Activated T-cell treated with anti-CD3 and anti-CD28 coated beads, Interleukin-2, amount 50 U/mL, for 72 hours (primary cell): ENCODE results near the gene KAT6B. TPM values are rescaled to one million over a fixed set of nuclear protein-coding genes. Genes with fewer than 3 reads are reported as not detected.

ENCODE experiments used
- ATAC-seq, 2 donors: fragments of 150-1000 bp; cut with Tn5 transposase; replicated peaks in 1 of 2; 2 replicates each; pipeline ENCODE4 v1.10.0; 2021; ENCODE audit warnings: moderate library complexity in 2 of 2, mild to moderate bottlenecking in 1 of 2
- DNase-seq, 2 donors: peaks; one replicate each; pipeline ENCODE4 v3.0.0; 2021 to 2022; ENCODE audit warnings: mixed read lengths in 1 of 2
- H3K27ac Mint-ChIP-seq: one replicate; pipeline ENCODE4 v1.8.0; 2022; ENCODE audit warnings: mild to moderate bottlenecking, moderate library complexity, mixed read lengths
- H3K27me3 Mint-ChIP-seq: one replicate; pipeline ENCODE4 v1.8.0; 2022; ENCODE audit warnings: low read depth, mixed read lengths
- H3K36me3 Mint-ChIP-seq, 2 donors: one replicate each; pipeline ENCODE4 v1.8.0; 2022; ENCODE audit warnings: mixed read lengths in 2 of 2, mild to moderate bottlenecking in 1 of 2; ENCODE audit not compliant: insufficient read depth in 2 of 2
- H3K4me1 Mint-ChIP-seq: one replicate; pipeline ENCODE4 v1.8.0; 2022; ENCODE audit warnings: low read depth, mixed read lengths
- H3K4me3 Mint-ChIP-seq, 2 donors: one replicate each; pipeline ENCODE4 v1.8.0; 2022; ENCODE audit warnings: mild to moderate bottlenecking in 2 of 2, mixed read lengths in 2 of 2, moderate library complexity in 2 of 2
- H3K9me3 Mint-ChIP-seq, 2 donors: one replicate each; pipeline ENCODE4 v1.8.0; 2022; ENCODE audit warnings: mixed read lengths in 2 of 2
- total RNA-seq, 2 donors: library from RNA; stranded (reverse); gene quantifications; one replicate each; pipeline ENCODE4 v1.2.3, GENCODE V29; 2022

The KAT6B gene
- total RNA-seq, 2 donors from 2014 or later: 27.9 to 29.8 TPM

- Mint-ChIP-seq H3K27me3 (no peaks in the 10 kb centered on the region), H3K4me1 (no peaks in the 10 kb centered on the region), H3K9me3 (no peaks in the 10 kb centered on the region), H3K27ac (no peak overlapping the region), H3K36me3 (no peaks in the 10 kb centered on the region), H3K4me3 (no peak overlapping the region)
- DNase-seq (no peak), ATAC-seq (no peak)
These were observed 242.1 kb downstream of the KAT6B start for GRCh38 chr10:75068523-75068922.

GRCh38 chr10:75070476-75070875, 244.1 kb downstream of the KAT6B start:
- H3K4me1 Mint-ChIP-seq: peaks cover 11% of the 10 kb centered on the region
- ATAC-seq (no peak), DNase-seq (no peak)
- H3K36me3 Mint-ChIP-seq: no peaks in the 10 kb centered on the region
- no peak overlapping the region for H3K4me3 Mint-ChIP-seq
- H3K9me3 Mint-ChIP-seq: no peaks in the 10 kb centered on the region
- H3K27ac Mint-ChIP-seq: no peak overlapping the region
- no peaks in the 10 kb centered on the region for H3K27me3 Mint-ChIP-seq

- ATAC-seq (no peak), DNase-seq (no peak)
- Mint-ChIP-seq H3K4me3 (no peak overlapping the region), H3K4me1 (peaks cover 11% of the 10 kb centered on the region), H3K27me3 (no peaks in the 10 kb centered on the region), H3K9me3 (no peaks in the 10 kb centered on the region), H3K36me3 (no peaks in the 10 kb centered on the region), H3K27ac (no peak overlapping the region)
These were observed 244.6 kb downstream of the KAT6B start for GRCh38 chr10:75070961-75071428.

- no peak for DNase-seq
These were observed 245.4 kb downstream of the KAT6B start for GRCh38 chr10:75071756-75072155.

GRCh38 chr10:75072727-75073126, 246.3 kb downstream of the KAT6B start:
- no peaks in the 10 kb centered on the region for H3K36me3 Mint-ChIP-seq
- DNase-seq: no peak
- no peak for ATAC-seq
- H3K4me3 Mint-ChIP-seq: no peak overlapping the region
- H3K27ac Mint-ChIP-seq: no peak overlapping the region
- no peaks in the 10 kb centered on the region for H3K27me3 Mint-ChIP-seq
- H3K9me3 Mint-ChIP-seq: no peaks in the 10 kb centered on the region
- H3K4me1 Mint-ChIP-seq: peaks cover 11% of the 10 kb centered on the region

More at GRCh38 chr10:75071756-75072155, 245.4 kb downstream of the KAT6B start:
- no peaks in the 10 kb centered on the region for H3K27me3 Mint-ChIP-seq
- H3K27ac Mint-ChIP-seq: no peak overlapping the region
- no peaks in the 10 kb centered on the region for H3K36me3 Mint-ChIP-seq
- no peaks in the 10 kb centered on the region for H3K9me3 Mint-ChIP-seq
- ATAC-seq: no peak
- no peak overlapping the region for H3K4me3 Mint-ChIP-seq
- H3K4me1 Mint-ChIP-seq: peaks cover 11% of the 10 kb centered on the region

- H3K4me3 Mint-ChIP-seq: no peak overlapping the region
- DNase-seq (no peak), ATAC-seq (no peak)
- no peaks in the 10 kb centered on the region for H3K27me3 Mint-ChIP-seq
- H3K4me1 Mint-ChIP-seq: peaks cover 11% of the 10 kb centered on the region
- H3K9me3 Mint-ChIP-seq: no peaks in the 10 kb centered on the region
- no peak overlapping the region for H3K27ac Mint-ChIP-seq
- H3K36me3 Mint-ChIP-seq: no peaks in the 10 kb centered on the region
These were observed 247.0 kb downstream of the KAT6B start for GRCh38 chr10:75073442-75073841.

GRCh38 chr10:75074711-75075445, 248.5 kb downstream of the KAT6B start:
- DNase-seq (no peak), ATAC-seq (no peak)
- no peak overlapping the region for H3K4me3 Mint-ChIP-seq
- no peaks in the 10 kb centered on the region for H3K9me3 Mint-ChIP-seq
- no peaks in the 10 kb centered on the region for H3K36me3 Mint-ChIP-seq
- H3K27ac Mint-ChIP-seq: no peak overlapping the region
- H3K27me3 Mint-ChIP-seq: no peaks in the 10 kb centered on the region
- peaks cover 11% of the 10 kb centered on the region for H3K4me1 Mint-ChIP-seq

- no peak for ATAC-seq
- peaks cover 11% of the 10 kb centered on the region for H3K4me1 Mint-ChIP-seq
These were observed 249.9 kb downstream of the KAT6B start for GRCh38 chr10:75076348-75076747.

GRCh38 chr10:75079436-75080083, 253.2 kb downstream of the KAT6B start:
- H3K9me3 Mint-ChIP-seq: peaks cover 2% of the 10 kb centered on the region in 2 donors

More at GRCh38 chr10:75076348-75076747, 249.9 kb downstream of the KAT6B start:
- Mint-ChIP-seq H3K27ac (no peak overlapping the region), H3K36me3 (peaks cover 0 to 2% of the 10 kb centered on the region in 2 donors), H3K4me3 (no peak overlapping the region), H3K27me3 (no peaks in the 10 kb centered on the region), H3K9me3 (peaks cover 2% of the 10 kb centered on the region in 2 donors)
- DNase-seq: no peak

GRCh38 chr10:75080554-75080953, 254.2 kb downstream of the KAT6B start:
- Mint-ChIP-seq H3K36me3 (peaks cover 0 to 2% of the 10 kb centered on the region in 2 donors), H3K4me1 (no peaks in the 10 kb centered on the region), H3K4me3 (no peak overlapping the region), H3K27me3 (no peaks in the 10 kb centered on the region), H3K9me3 (peaks cover 2% of the 10 kb centered on the region in 2 donors), H3K27ac (no peak overlapping the region)
- ATAC-seq (no peak), DNase-seq (no peak)

More at GRCh38 chr10:75079436-75080083, 253.2 kb downstream of the KAT6B start:
- DNase-seq (no peak), ATAC-seq (no peak)
- no peaks in the 10 kb centered on the region for H3K27me3 Mint-ChIP-seq
- H3K4me3 Mint-ChIP-seq: no peak overlapping the region
- peaks cover 0 to 2% of the 10 kb centered on the region in 2 donors for H3K36me3 Mint-ChIP-seq
- H3K4me1 Mint-ChIP-seq: peaks cover 8% of the 10 kb centered on the region
- no peak overlapping the region for H3K27ac Mint-ChIP-seq

- H3K4me3 Mint-ChIP-seq: no peak overlapping the region
- no peaks in the 10 kb centered on the region for H3K4me1 Mint-ChIP-seq
- DNase-seq: no peak
- peaks cover 2% of the 10 kb centered on the region in 2 donors for H3K9me3 Mint-ChIP-seq
- no peak for ATAC-seq
- no peak overlapping the region for H3K27ac Mint-ChIP-seq
- H3K27me3 Mint-ChIP-seq: no peaks in the 10 kb centered on the region
- H3K36me3 Mint-ChIP-seq: peaks cover 0 to 2% of the 10 kb centered on the region in 2 donors
These were observed 255.0 kb downstream of the KAT6B start for GRCh38 chr10:75081379-75081778.
